H9 (cell line): Measurements from ENCODE around the gene GIT1. TPM values are rescaled to one million over a fixed set of nuclear protein-coding genes. Genes with fewer than 3 reads are reported as not detected.

ENCODE experiments used
- DNase-seq: peaks from one replicate; pipeline ENCODE4 v3.0.0-alpha.2; 2017
- H2AFZ ChIP-seq: one replicate; pipeline ENCODE4 v1.6.1; 2013; ENCODE audit warnings: mild to moderate bottlenecking, low read length, control low read depth, moderate library complexity
- H2AK5ac ChIP-seq: 2 replicates; pipeline ENCODE4 v1.6.1; 2013; ENCODE audit warnings: low read length, control low read depth, mixed read lengths; ENCODE audit not compliant: insufficient read length
- H2BK120ac ChIP-seq: one replicate; pipeline ENCODE4 v1.6.1; 2013; ENCODE audit warnings: low read depth, mild to moderate bottlenecking, low read length, control low read depth, inconsistent platforms; ENCODE audit not compliant: poor library complexity, severe bottlenecking
- H2BK12ac ChIP-seq: 2 replicates; pipeline ENCODE4 v1.6.1; 2013; ENCODE audit warnings: low read length, control low read depth, mixed read lengths, low read depth; ENCODE audit not compliant: insufficient read length
- H2BK15ac ChIP-seq: 2 replicates; pipeline ENCODE4 v1.6.1; 2013; ENCODE audit warnings: low read depth, low read length, control low read depth
- H2BK20ac ChIP-seq: one replicate; pipeline ENCODE4 v1.6.1; 2013; ENCODE audit warnings: low read depth, mild to moderate bottlenecking, low read length, control low read depth, inconsistent platforms; ENCODE audit not compliant: poor library complexity, severe bottlenecking
- H2BK5ac ChIP-seq: 2 replicates; pipeline ENCODE4 v1.6.1; 2013; ENCODE audit warnings: low read length, control low read depth, mixed read lengths; ENCODE audit not compliant: insufficient read length
- H3K14ac ChIP-seq: 2 replicates; pipeline ENCODE4 v1.6.1; 2013; ENCODE audit warnings: low read length, control low read depth; ENCODE audit not compliant: insufficient read depth
- H3K18ac ChIP-seq: 2 replicates; pipeline ENCODE4 v1.6.1; 2013; ENCODE audit warnings: low read depth, mild to moderate bottlenecking, mixed read lengths, low read length, control low read depth; ENCODE audit not compliant: insufficient read length
- H3K23ac ChIP-seq: 2 replicates; pipeline ENCODE4 v1.6.1; 2013; ENCODE audit warnings: low read length, control low read depth, mixed read lengths, low read depth; ENCODE audit not compliant: insufficient read length
- H3K23me2 ChIP-seq: 2 replicates; pipeline ENCODE4 v1.6.1; 2013; ENCODE audit warnings: low read depth, mild to moderate bottlenecking, mixed read lengths, low read length, control low read depth; ENCODE audit not compliant: insufficient read length, poor library complexity, severe bottlenecking
- H3K27ac ChIP-seq: 2 replicates; pipeline ENCODE4 v1.5.1; 2013; ENCODE audit warnings: low read length, control low read depth, mixed read lengths, low read depth; ENCODE audit not compliant: insufficient read length
- H3K27me3 ChIP-seq: 2 replicates; pipeline ENCODE4 v1.6.1; 2013; ENCODE audit warnings: low read length, control low read depth, inconsistent platforms; ENCODE audit not compliant: insufficient read depth
- H3K4ac ChIP-seq: 2 replicates; pipeline ENCODE4 v1.6.1; 2013; ENCODE audit warnings: low read depth, mild to moderate bottlenecking, control low read depth, inconsistent platforms, low read length, moderate library complexity
- H3K4me1 ChIP-seq: 2 replicates; pipeline ENCODE4 v1.6.1; 2013; ENCODE audit warnings: low read length, control low read depth, inconsistent platforms; ENCODE audit not compliant: insufficient read depth
- H3K4me2 ChIP-seq: 2 replicates; pipeline ENCODE4 v1.6.1; 2013; ENCODE audit warnings: low read length, control low read depth, mixed read lengths; ENCODE audit not compliant: insufficient read length, insufficient read depth
- H3K56ac ChIP-seq: 2 replicates; pipeline ENCODE4 v1.6.1; 2013; ENCODE audit warnings: low read depth, mild to moderate bottlenecking, mixed read lengths, low read length, control low read depth; ENCODE audit not compliant: insufficient read length
- H3K79me1 ChIP-seq: 2 replicates; pipeline ENCODE4 v1.6.1; 2013; ENCODE audit warnings: low read depth, mild to moderate bottlenecking, moderate library complexity, low read length, control low read depth, inconsistent platforms; ENCODE audit not compliant: insufficient read depth, poor library complexity, severe bottlenecking
- H3K79me2 ChIP-seq: 2 replicates; pipeline ENCODE4 v1.6.1; 2013; ENCODE audit warnings: low read length, control low read depth, inconsistent platforms; ENCODE audit not compliant: insufficient read depth
- H3K9ac ChIP-seq: 2 replicates; pipeline ENCODE4 v1.6.1; 2013; ENCODE audit warnings: low read length, control low read depth, mixed read lengths; ENCODE audit not compliant: insufficient read length; ENCODE audit errors: extremely low read depth
- H3K9me3 ChIP-seq: one replicate; pipeline ENCODE4 v1.6.1; 2013; ENCODE audit warnings: low read depth, low read length, inconsistent platforms; ENCODE audit not compliant: control insufficient read depth
- H3T11ph ChIP-seq: one replicate; pipeline ENCODE4 v1.6.1; 2013; ENCODE audit warnings: mild to moderate bottlenecking, low read length, control low read depth, inconsistent platforms
- H4K20me1 ChIP-seq: one replicate; pipeline ENCODE4 v1.6.1; 2013; ENCODE audit not compliant: control insufficient read depth, insufficient read length, insufficient read depth
- H4K5ac ChIP-seq: 2 replicates; pipeline ENCODE4 v1.6.1; 2013; ENCODE audit warnings: low read depth, mild to moderate bottlenecking, mixed read lengths, low read length, control low read depth; ENCODE audit not compliant: insufficient read length
- H4K8ac ChIP-seq: replicated peaks from 2 replicates; pipeline ENCODE4 v1.6.1; 2013; ENCODE audit warnings: low read length, control low read depth, mixed read lengths, low read depth; ENCODE audit not compliant: insufficient read length
- H4K91ac ChIP-seq: 2 replicates; pipeline ENCODE4 v1.6.1; 2013; ENCODE audit warnings: low read depth, mild to moderate bottlenecking, moderate library complexity, mixed read lengths, low read length, control low read depth; ENCODE audit not compliant: insufficient read length
- H3K27ac Mint-ChIP-seq, 3 experiments: 2 replicates in 2 of 3; 3 replicates in 1 of 3; pipeline ENCODE4 v1.8.0; 2020 to 2021; ENCODE audit warnings: mixed read lengths in 3 of 3, mild to moderate bottlenecking in 1 of 3, moderate library complexity in 1 of 3
- H3K27me3 Mint-ChIP-seq: 2 replicates; pipeline ENCODE4 v1.8.0; 2021; ENCODE audit warnings: low read depth, mild to moderate bottlenecking, moderate library complexity, mixed read lengths
- H3K36me3 Mint-ChIP-seq, 3 experiments: 2 replicates in 2 of 3; 3 replicates in 1 of 3; pipeline ENCODE4 v1.8.0; 2020 to 2021; ENCODE audit warnings: low read depth in 3 of 3, mixed read lengths in 3 of 3; ENCODE audit not compliant: insufficient read depth in 1 of 3
- H3K4me1 Mint-ChIP-seq, 2 experiments: 2 replicates each; pipeline ENCODE4 v1.8.0; 2020; ENCODE audit warnings: mixed read lengths in 2 of 2
- H3K4me3 Mint-ChIP-seq, 2 experiments: 2 replicates in 1 of 2; 3 replicates in 1 of 2; pipeline ENCODE4 v1.8.0; 2020 to 2021; ENCODE audit warnings: mild to moderate bottlenecking in 2 of 2, mixed read lengths in 2 of 2, moderate library complexity in 1 of 2
- H3K9me3 Mint-ChIP-seq, 2 experiments: 2 replicates in 1 of 2; 3 replicates in 1 of 2; pipeline ENCODE4 v1.8.0; 2020; ENCODE audit warnings: mild to moderate bottlenecking in 2 of 2, mixed read lengths in 2 of 2, moderate library complexity in 1 of 2
- CTCF ChIP-seq: fragments of 200-600 bp; sonication (generic); conservative IDR thresholded peaks from 3 replicates; pipeline ENCODE4 v1.8.0; 2021; ENCODE audit warnings: antibody characterized with exemption, mild to moderate bottlenecking
- WGBS: extraction: QIAGEN DNeasy Blood & Tissue Kit; methylation state at CpG from one replicate; pipeline ENCODE4 v1.1.7; 2013; ENCODE audit warnings: missing lambda C conversion rate, low lambda C conversion rate, mixed read lengths; ENCODE audit not compliant: insufficient read length; ENCODE audit errors: extremely low coverage; 5-methylcytosine and 5-hydroxymethylcytosine counted together
- total RNA-seq: library from RNA; stranded (reverse); gene quantifications from 2 replicates; pipeline ENCODE4 v1.2.1, GENCODE V29; 2021

The GIT1 gene
- total RNA-seq, 1 experiment from 2014 or later: 47.4 TPM

GRCh38 chr17:29629839-29630238 is 40.4 kb upstream of the GIT1 start:
- H2BK20ac ChIP-seq: no peak overlapping the region

More at GRCh38 chr17:29629839-29630238, 40.4 kb upstream of the GIT1 start:
- Histone ChIP-seq H3K23ac (no peak overlapping the region), H2BK120ac (no peak overlapping the region), H2AFZ (no peak overlapping the region), H3K23me2 (no peaks in the 10 kb centered on the region), H3K4ac (no peak overlapping the region), H4K91ac (no peak overlapping the region), H4K5ac (no peak overlapping the region), H3K79me1 (no peaks in the 10 kb centered on the region), H2BK5ac (no peak overlapping the region), H2AK5ac (no peak overlapping the region), H3K79me2 (no peaks in the 10 kb centered on the region), H3K56ac (no peak overlapping the region), H4K8ac (no peak overlapping the region), H3K14ac (no peak overlapping the region), H3T11ph (no peak overlapping the region), H3K18ac (no peak overlapping the region), H3K27ac (no peak overlapping the region), H3K9me3 (no peaks in the 10 kb centered on the region), H4K20me1 (no peaks in the 10 kb centered on the region), H3K4me1 (no peaks in the 10 kb centered on the region), H3K9ac (no peak overlapping the region), H2BK12ac (no peak overlapping the region), H3K27me3 (no peaks in the 10 kb centered on the region), H2BK15ac (no peak overlapping the region), H3K4me2 (no peak overlapping the region)
- Mint-ChIP-seq H3K27ac (peak overlapping the region in 1 of 3 experiments; percentile 57; a peak in 1 of 7 replicates), H3K36me3 (peaks cover 3 to 8% (median 6%) of the 10 kb centered on the region in 3 experiments; a peak in 4 of 7 replicates), H3K27me3 (no peaks in the 10 kb centered on the region), H3K4me1 (peaks cover 13 to 17% of the 10 kb centered on the region in 2 experiments), H3K9me3 (no peaks in the 10 kb centered on the region), H3K4me3 (no peak overlapping the region)
- DNase-seq: no peak
- WGBS: no CpG with 5 or more reads among the region's 2 CpGs
- TF ChIP-seq CTCF: no peak
